Tibial nerve (tissue), 4 donors: Measurements from ENCODE around the gene KIF12. TPM values are rescaled to one million over a fixed set of nuclear protein-coding genes. Genes with fewer than 3 reads are reported as not detected.

Source experiments
- DNase-seq, 2 donors: peaks; one replicate each; pipeline ENCODE4 v3.0.0-alpha.2; 2019; ENCODE audit warnings: low spot score in 2 of 2
- H3K27ac ChIP-seq, 4 donors: fragments of 200-600 bp; sonication (generic) in 3 of 4; one replicate each; pipeline ENCODE4 v1.5.1; 2017 to 2019; ENCODE audit warnings: mild to moderate bottlenecking in 1 of 4
- H3K27me3 ChIP-seq, 2 donors: fragments of 200-600 bp; sonication (generic) in 1 of 2; one replicate each; pipeline versions ENCODE4 v1.5.1 to v1.6.0; 2017 to 2019
- H3K36me3 ChIP-seq, 3 donors: fragments of 200-600 bp; sonication (generic); one replicate each; pipeline ENCODE4 v1.5.1; 2018 to 2019
- H3K4me1 ChIP-seq, 4 donors: fragments of 200-600 bp; sonication (generic) in 3 of 4; one replicate each; pipeline ENCODE4 v1.5.1; 2017 to 2019
- H3K4me3 ChIP-seq, 4 donors: fragments of 200-600 bp; sonication (generic) in 3 of 4; one replicate each; pipeline ENCODE4 v1.5.1; 2017 to 2019; ENCODE audit warnings: mild to moderate bottlenecking in 1 of 4, moderate library complexity in 1 of 4
- H3K9me3 ChIP-seq, 4 donors: fragments of 200-600 bp; sonication (generic) in 3 of 4; one replicate each; pipeline ENCODE4 v1.5.1; 2017 to 2019
- EP300 ChIP-seq, 2 donors: sonication (generic); formaldehyde crosslinking; IDR thresholded peaks; one replicate each; pipeline ENCODE4 v1.6.1; 2017; ENCODE audit warnings: antibody characterized with exemption in 2 of 2, mild to moderate bottlenecking in 1 of 2
- POLR2A ChIP-seq, 2 donors: fragments of 450-650 bp; IDR thresholded peaks; one replicate each; pipeline ENCODE4 v1.6.1; 2017; ENCODE audit warnings: antibody characterized with exemption in 2 of 2, mild to moderate bottlenecking in 2 of 2, moderate library complexity in 2 of 2
- WGBS, 2 donors: methylation state at CpG; one replicate each; pipeline ENCODE4 v1.1.5; 2018; 5-methylcytosine and 5-hydroxymethylcytosine counted together
- total RNA-seq, 4 donors: library from RNA; depleted of rRNA; stranded (reverse); fragments of >200 nt; gene quantifications; one replicate each; pipeline ENCODE4 v1.1.0, GENCODE V29; 2016
- TF ChIP-seq, protein P1 (sequence below), 5 experiments: fragments of 200-600 bp in 3 of 5; fragments of 450-650 bp in 2 of 5; sonication (generic) in 3 of 5; IDR thresholded peaks; one replicate each; pipeline ENCODE4 v1.5.1; 2016 to 2019; ENCODE audit warnings: antibody characterized with exemption in 5 of 5, mild to moderate bottlenecking in 3 of 5, moderate library complexity in 2 of 5

The KIF12 gene
- total RNA-seq, 4 donors from 2014 or later: not detected

GRCh38 chr9:114125476-114126013, 26.5 kb upstream of the KIF12 start:
- Histone ChIP-seq H3K4me1 (no peaks in the 10 kb centered on the region), H3K9me3 (peaks cover 0 to 15% (median 0%) of the 10 kb centered on the region in 4 donors), H3K27ac (no peak overlapping the region), H3K36me3 (no peaks in the 10 kb centered on the region), H3K27me3 (no peaks in the 10 kb centered on the region), H3K4me3 (no peak overlapping the region)
- WGBS, 2 donors: 86 to 90% methylated on average over 10 of the region's 10 CpGs
- DNase-seq: no peak
- TF ChIP-seq, protein P1, sequence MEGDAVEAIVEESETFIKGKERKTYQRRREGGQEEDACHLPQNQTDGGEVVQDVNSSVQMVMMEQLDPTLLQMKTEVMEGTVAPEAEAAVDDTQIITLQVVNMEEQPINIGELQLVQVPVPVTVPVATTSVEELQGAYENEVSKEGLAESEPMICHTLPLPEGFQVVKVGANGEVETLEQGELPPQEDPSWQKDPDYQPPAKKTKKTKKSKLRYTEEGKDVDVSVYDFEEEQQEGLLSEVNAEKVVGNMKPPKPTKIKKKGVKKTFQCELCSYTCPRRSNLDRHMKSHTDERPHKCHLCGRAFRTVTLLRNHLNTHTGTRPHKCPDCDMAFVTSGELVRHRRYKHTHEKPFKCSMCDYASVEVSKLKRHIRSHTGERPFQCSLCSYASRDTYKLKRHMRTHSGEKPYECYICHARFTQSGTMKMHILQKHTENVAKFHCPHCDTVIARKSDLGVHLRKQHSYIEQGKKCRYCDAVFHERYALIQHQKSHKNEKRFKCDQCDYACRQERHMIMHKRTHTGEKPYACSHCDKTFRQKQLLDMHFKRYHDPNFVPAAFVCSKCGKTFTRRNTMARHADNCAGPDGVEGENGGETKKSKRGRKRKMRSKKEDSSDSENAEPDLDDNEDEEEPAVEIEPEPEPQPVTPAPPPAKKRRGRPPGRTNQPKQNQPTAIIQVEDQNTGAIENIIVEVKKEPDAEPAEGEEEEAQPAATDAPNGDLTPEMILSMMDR (IDR thresholded peaks at IDR 0.05): no peak
- TF ChIP-seq EP300 (IDR thresholded peaks at IDR 0.05) (no peak), POLR2A (IDR thresholded peaks at IDR 0.05) (no peak)

DNA sequence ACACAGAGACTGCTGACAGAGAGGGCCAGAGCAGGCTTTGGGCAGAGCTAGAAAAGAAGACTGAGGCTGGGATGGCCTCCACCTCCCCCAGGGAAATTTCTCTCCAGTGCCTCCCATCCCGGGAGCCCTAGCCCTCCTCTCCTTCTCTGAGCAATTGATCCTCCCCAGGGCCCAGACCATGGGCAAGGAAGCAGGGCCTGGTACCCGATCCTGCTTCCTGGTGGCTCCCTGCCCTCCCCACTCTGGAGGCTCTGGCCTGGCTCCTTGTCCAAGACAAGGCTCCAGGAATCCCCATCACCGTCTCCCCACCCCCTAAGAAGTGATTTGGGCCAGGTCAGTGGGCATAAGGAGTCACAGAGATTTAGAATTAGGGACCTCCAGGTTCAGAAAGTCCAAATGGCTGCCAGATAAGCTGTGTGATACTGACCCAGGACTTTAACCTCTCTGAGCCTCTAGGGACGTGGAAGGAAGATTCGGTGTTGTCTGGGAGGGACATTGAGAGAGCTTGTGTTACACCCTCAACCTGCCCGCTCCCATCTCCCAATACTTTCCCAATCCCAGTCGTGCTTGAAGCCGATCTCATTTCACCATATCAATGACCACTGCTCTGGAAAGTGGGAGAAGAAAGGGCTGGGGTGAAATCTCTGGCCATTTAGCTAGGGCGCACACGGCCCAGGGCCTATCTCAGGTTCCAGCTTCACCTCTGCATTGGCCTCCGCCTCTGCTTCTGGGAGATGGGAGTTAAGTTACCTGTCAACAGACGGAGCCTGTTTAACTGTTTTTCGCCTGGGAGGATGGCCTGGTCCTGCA, 25.8 kb upstream of the KIF12 start:
- TF ChIP-seq EP300 (IDR thresholded peaks at IDR 0.05) (no peak), POLR2A (IDR thresholded peaks at IDR 0.05) (no peak)
- TF ChIP-seq, protein P1 (IDR thresholded peaks at IDR 0.05): no peak
- no peaks in the 10 kb centered on the region for H3K27me3 ChIP-seq
- H3K36me3 ChIP-seq: no peaks in the 10 kb centered on the region
- no peak overlapping the region for H3K4me3 ChIP-seq
- H3K9me3 ChIP-seq: peaks cover 0 to 15% (median 0%) of the 10 kb centered on the region in 4 donors
- WGBS, 2 donors: 85 to 91% methylated on average over 13 of the region's 13 CpGs
- DNase-seq: no peak
- no peaks in the 10 kb centered on the region for H3K4me1 ChIP-seq
- H3K27ac ChIP-seq: no peak overlapping the region

DNA sequence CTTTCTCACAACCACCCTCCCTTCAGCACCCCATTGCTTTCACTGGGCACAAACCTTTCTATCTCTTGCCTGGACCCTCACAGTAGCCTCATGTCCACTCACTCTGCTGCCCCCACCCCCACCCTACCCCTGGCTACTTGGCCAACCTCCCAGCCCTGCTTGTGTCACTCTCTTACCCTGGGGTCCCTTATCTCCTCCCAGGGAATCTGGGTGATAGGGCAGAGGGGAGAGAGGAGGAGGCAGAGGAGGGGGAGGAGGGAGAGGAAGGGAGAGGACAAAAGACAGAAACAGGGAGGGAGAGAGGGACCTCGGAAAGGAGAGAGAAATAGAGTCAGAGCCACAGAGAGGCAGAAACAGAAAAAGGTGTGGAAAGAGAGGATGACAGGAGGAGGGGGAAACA, 25.0 kb upstream of the KIF12 start:
- DNase-seq: no peak
- no peaks in the 10 kb centered on the region for H3K4me1 ChIP-seq
- H3K27me3 ChIP-seq: no peaks in the 10 kb centered on the region
- H3K4me3 ChIP-seq: no peak overlapping the region
- WGBS, 2 donors: 37 to 38% methylated on average over 1 of the region's 1 CpG
- TF ChIP-seq, protein P1 (IDR thresholded peaks at IDR 0.05): no peak
- no peak for TF ChIP-seq POLR2A (IDR thresholded peaks at IDR 0.05)
- TF ChIP-seq EP300 (IDR thresholded peaks at IDR 0.05): no peak
- H3K36me3 ChIP-seq: no peaks in the 10 kb centered on the region
- no peak overlapping the region for H3K27ac ChIP-seq
- peaks cover 0 to 15% (median 0%) of the 10 kb centered on the region in 4 donors for H3K9me3 ChIP-seq

- peaks cover 0 to 15% (median 0%) of the 10 kb centered on the region in 4 donors for H3K9me3 ChIP-seq
- no peak overlapping the region for H3K27ac ChIP-seq
- H3K4me3 ChIP-seq: no peak overlapping the region
- TF ChIP-seq, protein P1 (IDR thresholded peaks at IDR 0.05): no peak
- no peak for TF ChIP-seq POLR2A (IDR thresholded peaks at IDR 0.05)
- no peak for TF ChIP-seq EP300 (IDR thresholded peaks at IDR 0.05)
- no peaks in the 10 kb centered on the region for H3K36me3 ChIP-seq
- H3K27me3 ChIP-seq: no peaks in the 10 kb centered on the region
- DNase-seq: no peak
- WGBS, 2 donors: 88 to 90% methylated on average over 9 of the region's 9 CpGs
- H3K4me1 ChIP-seq: peaks cover 0 to 5% (median 1%) of the 10 kb centered on the region in 4 donors
These were observed 24.2 kb upstream of the KIF12 start for GRCh38 chr9:114123031-114123977.
